ENCODE measurements around the gene CTU2. TPM values are rescaled to one million over a fixed set of nuclear protein-coding genes. Genes with fewer than 3 reads are reported as not detected.

CTU2 gene
- polyA plus RNA-seq, 1 experiment = 6.5 TPM

GRCh38 chr16:88762258-88762870 lies 56.1 kb downstream of the CTU2 start:
- H3K27me3 ChIP-seq (ENCODE audit: control insufficient read depth, insufficient read depth, low read length) = no peaks in the 10 kb centered on the region
- peaks cover 8% of the 10 kb centered on the region; the same call in 1 of the 2 replicates for H3K9me3 ChIP-seq (ENCODE audit: control insufficient read depth, insufficient read depth, low read length)
- no peak for DNase-seq (ENCODE audit: low read depth, low spot score)
- no peak overlapping the region for H3K4me3 ChIP-seq (ENCODE audit: low read depth, low read length)
- ChIA-PET CTCF (interaction anchor here (0.7 to 1.3 kb wide), 2 partner anchors 22 to 25 kb away, joined by 3 to 5 read pairs; no protein-coding TSS in a partner anchor), POLR2A (interaction anchor here (0.9 to 1.2 kb wide), 2 partner anchors 11 to 16 kb away, joined by 3 to 5 read pairs; no protein-coding TSS in a partner anchor)
- no peak overlapping the region for H3K27ac ChIP-seq (ENCODE audit: low read depth, low read length)
- no peak for TF ChIP-seq CTCF (IDR thresholded peaks at IDR 0.05; ENCODE audit: low read depth, low read length)

- TF ChIP-seq CTCF (IDR thresholded peaks at IDR 0.05; ENCODE audit: low read depth, low read length) = no peak
- ChIA-PET CTCF (interaction anchor here (0.9 to 1.3 kb wide), 2 partner anchors 20 to 21 kb away, joined by 3 read pairs; no protein-coding TSS in a partner anchor), POLR2A (interaction anchor here (0.9 to 1.2 kb wide), 2 partner anchors 10 to 16 kb away, joined by 3 to 5 read pairs; no protein-coding TSS in a partner anchor)
- no peak for DNase-seq (ENCODE audit: low read depth, low spot score)
- no peaks in the 10 kb centered on the region for H3K27me3 ChIP-seq (ENCODE audit: control insufficient read depth, insufficient read depth, low read length)
- no peak overlapping the region for H3K4me3 ChIP-seq (ENCODE audit: low read depth, low read length)
- H3K27ac ChIP-seq (ENCODE audit: low read depth, low read length) = no peak overlapping the region
- H3K9me3 ChIP-seq (ENCODE audit: control insufficient read depth, insufficient read depth, low read length) = peaks cover 8% of the 10 kb centered on the region; the same call in 1 of the 2 replicates
Measured at GRCh38 chr16:88762941-88763340, 56.6 kb downstream of the CTU2 start.

GRCh38 chr16:88763502-88764053 lies 57.3 kb downstream of the CTU2 start:
- no peaks in the 10 kb centered on the region for H3K27me3 ChIP-seq (ENCODE audit: control insufficient read depth, insufficient read depth, low read length)
- TF ChIP-seq CTCF (IDR thresholded peaks at IDR 0.05; ENCODE audit: low read depth, low read length) = no peak
- no peak overlapping the region for H3K4me3 ChIP-seq (ENCODE audit: low read depth, low read length)
- ChIA-PET POLR2A (interaction anchor here (0.6 to 1.2 kb wide), 3 partner anchors 9 to 935 kb away, joined by 3 to 9 read pairs (median 4); no protein-coding TSS in a partner anchor), CTCF (interaction anchor here (0.9 to 1.8 kb wide), 3 partner anchors 20 to 26 kb away, joined by 3 to 9 read pairs (median 4); no protein-coding TSS in a partner anchor)
- DNase-seq (ENCODE audit: low read depth, low spot score) = no peak
- H3K9me3 ChIP-seq (ENCODE audit: control insufficient read depth, insufficient read depth, low read length) = peaks cover 6% of the 10 kb centered on the region; the same call in 1 of the 2 replicates
- no peak overlapping the region for H3K27ac ChIP-seq (ENCODE audit: low read depth, low read length)

GRCh38 chr16:88764080-88764479 lies 57.8 kb downstream of the CTU2 start:
- CTCF ChIA-PET = interaction anchor here (0.7 to 1.8 kb wide), 4 partner anchors 20 to 27 kb away, joined by 3 to 9 read pairs (median 4); no protein-coding TSS in a partner anchor

More at GRCh38 chr16:88764080-88764479, 57.8 kb downstream of the CTU2 start:
- H3K9me3 ChIP-seq (ENCODE audit: control insufficient read depth, insufficient read depth, low read length) = peaks cover 2% of the 10 kb centered on the region; the same call in 1 of the 2 replicates
- H3K27me3 ChIP-seq (ENCODE audit: control insufficient read depth, insufficient read depth, low read length) = no peaks in the 10 kb centered on the region
- no peak overlapping the region for H3K4me3 ChIP-seq (ENCODE audit: low read depth, low read length)
- H3K27ac ChIP-seq (ENCODE audit: low read depth, low read length) = no peak overlapping the region
- POLR2A ChIA-PET = interaction anchor here (0.6 to 0.8 kb wide), 3 partner anchors 8 to 934 kb away, joined by 4 to 9 read pairs (median 6); no protein-coding TSS in a partner anchor
- no peak for DNase-seq (ENCODE audit: low read depth, low spot score)
- no peak for TF ChIP-seq CTCF (IDR thresholded peaks at IDR 0.05; ENCODE audit: low read depth, low read length)
